Measurements from ENCODE around the gene PIGH.
A peak's percentile ranks its signal among the peaks of the same experiment; 100 is the strongest.

PIGH gene

GRCh38 chr14:67572608-67573007 is 27.5 kb downstream of the PIGH start:
- DNase-seq (ENCODE audit: low read depth, low spot score), result no peak
- H3K4me3 ChIP-seq (ENCODE audit: low read depth, low read length), result no peak overlapping the region
- ChIA-PET POLR2A (no interaction called here), CTCF (interaction anchor here (0.8 to 22.7 kb wide), 12 partner anchors 12 to 147 kb away, joined by 3 to 582 read pairs (median 24); partner anchors contain the start of genes PIGH and PLEKHH1)
- TF ChIP-seq CTCF (IDR thresholded peaks at IDR 0.05; ENCODE audit: insufficient read depth, low read length, missing control alignments), result no peak

GRCh38 chr14:67571991-67572323 is 28.1 kb downstream of the PIGH start:
- CTCF ChIA-PET, result interaction anchor here (0.9 to 22.7 kb wide), 40 partner anchors 12 to 212 kb away, joined by 3 to 582 read pairs (median 5); partner anchors contain the start of genes ATP6V1D, EIF2S1, PIGH and PLEKHH1
- TF ChIP-seq CTCF (IDR thresholded peaks at IDR 0.05; ENCODE audit: insufficient read depth, low read length, missing control alignments), result no peak
- no peak overlapping the region for H3K4me3 ChIP-seq (ENCODE audit: low read depth, low read length)
- POLR2A ChIA-PET, result interaction anchor here (1.4 kb wide), 1 partner anchor 144 kb away, joined by 4 read pairs; no protein-coding TSS in a partner anchor
- DNase-seq (ENCODE audit: low read depth, low spot score), result no peak

GRCh38 chr14:67571275-67571990 is 28.6 kb downstream of the PIGH start:
- POLR2A ChIA-PET, result interaction anchor here (1.4 kb wide), 1 partner anchor 144 kb away, joined by 4 read pairs; no protein-coding TSS in a partner anchor
- CTCF ChIA-PET, result interaction anchor here (0.7 to 22.7 kb wide), 50 partner anchors 13 to 1212 kb away, joined by 3 to 582 read pairs (median 5); partner anchors contain the start of genes ATP6V1D, EIF2S1, PIGH and PLEK2

GRCh38 chr14:67570453-67570852 is 29.6 kb downstream of the PIGH start:
- no peak overlapping the region for H3K4me3 ChIP-seq (ENCODE audit: low read depth, low read length)
- DNase-seq (ENCODE audit: low read depth, low spot score), result no peak
- TF ChIP-seq CTCF (IDR thresholded peaks at IDR 0.05; ENCODE audit: insufficient read depth, low read length, missing control alignments), result no peak
- ChIA-PET CTCF (interaction anchor here (0.8 to 22.7 kb wide), 32 partner anchors 12 to 1211 kb away, joined by 3 to 582 read pairs (median 6); partner anchors contain the start of genes PIGH, PLEK2, PLEKHH1 and RDH12), POLR2A (interaction anchor here (1.4 kb wide), 1 partner anchor 143 kb away, joined by 4 read pairs; no protein-coding TSS in a partner anchor)

More at GRCh38 chr14:67571275-67571990, 28.6 kb downstream of the PIGH start:
- peak; percentile 92 for TF ChIP-seq CTCF (IDR thresholded peaks at IDR 0.05; ENCODE audit: insufficient read depth, low read length, missing control alignments)
- no peak for DNase-seq (ENCODE audit: low read depth, low spot score)
- H3K4me3 ChIP-seq (ENCODE audit: low read depth, low read length), result no peak overlapping the region

- TF ChIP-seq CTCF (IDR thresholded peaks at IDR 0.05; ENCODE audit: insufficient read depth, low read length, missing control alignments), result no peak
- POLR2A ChIA-PET, result interaction anchor here (0.6 kb wide), 1 partner anchor 210 kb away, joined by 3 read pairs; the partner anchor contains the start of gene ATP6V1D
- no peak overlapping the region for H3K4me3 ChIP-seq (ENCODE audit: low read depth, low read length)
- CTCF ChIA-PET, result interaction anchor here (1.1 to 22.7 kb wide), 15 partner anchors 11 to 144 kb away, joined by 3 to 582 read pairs (median 21); partner anchors contain the start of genes PIGH, PLEKHH1 and TMEM229B
- no peak for DNase-seq (ENCODE audit: low read depth, low spot score)
Measured at GRCh38 chr14:67569651-67570290, 30.3 kb downstream of the PIGH start.
